ENCODE measurements around the gene ATE1.

The ATE1 gene

DNA sequence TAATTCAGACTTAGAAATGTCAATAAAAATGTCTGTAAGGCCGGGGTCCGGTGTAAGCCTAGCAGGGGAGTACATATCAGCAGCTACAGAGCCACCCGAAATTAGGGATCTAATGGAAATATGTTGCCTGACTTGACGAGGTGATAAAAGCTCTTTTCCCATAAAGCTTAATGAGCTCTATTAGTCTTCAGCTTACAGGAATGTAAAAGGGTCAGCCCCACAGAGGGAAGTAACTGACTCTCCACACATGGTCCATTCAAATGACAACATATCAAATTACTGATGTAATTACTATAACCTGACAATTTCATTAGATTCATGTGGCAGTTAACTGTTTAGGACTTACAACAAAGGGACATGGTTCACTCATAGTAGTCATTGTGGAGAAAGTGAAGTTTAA lies 62.3 kb downstream of the ATE1 start:
- no peak for DNase-seq (ENCODE audit: low read depth)

DNA sequence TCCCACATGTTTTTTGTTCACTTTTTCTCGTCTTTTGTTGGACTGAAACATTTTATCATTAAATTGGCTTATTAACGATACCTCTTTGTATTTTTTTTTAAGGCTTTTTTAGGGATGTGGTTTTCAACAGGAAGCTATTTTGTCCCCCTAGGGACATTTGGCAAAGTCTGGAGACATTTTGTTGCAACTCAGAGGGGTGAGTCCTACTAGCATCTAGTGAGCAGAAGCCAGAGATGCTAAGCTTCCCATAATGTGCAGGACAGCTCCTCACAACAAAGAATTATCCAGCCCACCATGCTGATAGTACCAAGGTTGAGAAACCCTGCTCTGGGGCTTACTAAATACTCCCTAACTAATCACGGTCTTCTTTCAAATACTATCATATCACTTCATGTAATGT lies 63.2 kb downstream of the ATE1 start:
- DNase-seq (ENCODE audit: low read depth): no peak

GRCh38 chr10:121864168-121864567 lies 63.7 kb downstream of the ATE1 start:
- no peak for DNase-seq (ENCODE audit: low read depth)

DNA sequence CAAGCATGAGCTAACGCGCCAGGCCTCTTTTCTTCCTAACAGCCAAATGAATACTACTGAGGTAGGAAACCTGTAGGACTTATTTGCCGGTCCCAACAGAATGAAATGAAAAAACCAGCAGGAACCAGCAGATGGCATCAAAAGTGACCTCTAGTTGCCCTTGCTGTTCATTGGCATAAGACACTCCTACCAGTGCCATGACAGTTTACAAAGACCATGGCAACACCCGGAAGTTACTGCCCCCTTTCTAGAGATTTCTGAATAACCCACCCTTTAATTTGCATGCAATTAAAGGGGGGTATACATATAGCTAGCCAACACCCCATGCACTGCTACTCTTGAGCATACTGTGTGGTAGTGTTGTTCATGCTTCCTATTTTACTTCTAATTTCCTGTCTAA lies 65.2 kb downstream of the ATE1 start:
- DNase-seq (ENCODE audit: low read depth): no peak

- DNase-seq (ENCODE audit: low read depth): no peak
Observed at GRCh38 chr10:121862042-121862441, 65.8 kb downstream of the ATE1 start.

- no peak for DNase-seq (ENCODE audit: low read depth)
Observed at GRCh38 chr10:121860810-121861209, 67.0 kb downstream of the ATE1 start.

DNA sequence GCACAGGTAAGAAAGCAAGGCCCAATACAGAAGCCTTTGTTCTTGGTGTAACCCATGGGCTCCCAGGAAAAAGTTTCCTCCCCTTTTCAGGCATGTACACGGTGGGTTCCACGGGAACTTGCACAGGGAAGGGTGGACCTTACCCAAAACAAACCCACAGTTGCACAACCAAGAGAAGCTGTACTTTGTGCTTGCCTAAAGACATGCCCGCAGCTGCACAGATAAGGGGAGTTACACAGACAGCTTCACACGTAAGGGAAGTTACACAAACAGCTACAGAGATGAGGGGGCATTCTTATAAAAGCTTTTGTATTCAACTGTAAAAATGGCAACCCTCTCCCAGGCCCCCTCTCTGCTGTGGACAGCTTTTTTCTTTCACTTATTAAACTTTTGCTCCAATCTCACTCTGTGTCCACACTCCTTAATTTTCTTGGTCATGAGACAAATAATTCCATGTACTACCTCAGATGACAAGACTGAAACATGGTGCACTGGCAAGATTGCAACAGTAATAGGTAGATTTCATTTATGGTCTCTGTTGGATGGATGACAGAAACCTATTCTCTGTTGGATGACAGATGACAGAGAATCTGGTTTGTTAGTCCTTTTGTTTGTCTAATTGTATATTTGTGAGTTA lies 72.9 kb downstream of the ATE1 start:
- no peak for DNase-seq (ENCODE audit: low read depth)

- DNase-seq (ENCODE audit: low read depth): no peak
Observed at GRCh38 chr10:121853950-121854349, 73.9 kb downstream of the ATE1 start.

- DNase-seq (ENCODE audit: low read depth): no peak
Observed at GRCh38 chr10:121851786-121852185, 76.0 kb downstream of the ATE1 start.

GRCh38 chr10:121848082-121848481 lies 79.7 kb downstream of the ATE1 start:
- no peak for DNase-seq (ENCODE audit: low read depth)

DNA sequence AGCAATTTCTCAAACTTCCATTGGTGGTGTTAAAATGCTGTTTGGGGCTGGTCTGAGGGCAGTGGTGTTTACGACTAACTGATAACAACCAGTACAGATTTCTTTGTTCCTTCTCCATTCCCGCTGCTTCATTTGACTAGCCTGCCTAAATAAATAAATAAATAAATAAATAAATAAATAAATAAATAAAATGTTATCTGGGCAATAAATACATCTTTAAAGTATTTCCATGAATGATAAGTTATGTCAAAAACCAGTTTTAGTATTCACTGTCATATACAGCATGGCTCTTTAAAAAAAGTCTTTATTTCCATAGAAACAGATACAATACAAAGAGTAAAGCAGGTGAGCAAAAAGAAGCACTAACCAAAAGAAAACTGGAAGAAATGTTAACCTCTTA lies 81.3 kb downstream of the ATE1 start:
- no peak for DNase-seq (ENCODE audit: low read depth)

GRCh38 chr10:121845044-121845784 lies 82.6 kb downstream of the ATE1 start:
- DNase-seq (ENCODE audit: low read depth): no peak

DNA sequence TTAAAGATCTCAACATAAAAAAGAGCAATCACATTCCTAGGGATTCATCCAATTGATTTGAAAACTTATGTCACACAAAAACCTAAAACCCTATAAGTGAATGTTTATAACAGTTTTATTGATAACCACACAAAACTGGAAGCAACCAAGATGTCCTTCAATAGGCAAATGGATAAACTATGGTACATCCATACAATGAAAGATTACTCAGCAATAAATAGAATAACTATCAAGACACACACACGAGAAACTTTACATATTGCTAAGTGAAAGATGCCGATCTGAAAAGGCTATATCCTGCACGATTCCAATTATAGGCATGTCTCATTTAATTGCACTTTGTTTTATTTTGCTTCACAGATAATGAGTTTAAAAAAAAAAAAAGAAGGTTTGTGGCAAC lies 83.3 kb downstream of the ATE1 start:
- DNase-seq (ENCODE audit: low read depth): no peak

- DNase-seq (ENCODE audit: low read depth): no peak
Observed at GRCh38 chr10:121843379-121843778, 84.5 kb downstream of the ATE1 start.

DNA sequence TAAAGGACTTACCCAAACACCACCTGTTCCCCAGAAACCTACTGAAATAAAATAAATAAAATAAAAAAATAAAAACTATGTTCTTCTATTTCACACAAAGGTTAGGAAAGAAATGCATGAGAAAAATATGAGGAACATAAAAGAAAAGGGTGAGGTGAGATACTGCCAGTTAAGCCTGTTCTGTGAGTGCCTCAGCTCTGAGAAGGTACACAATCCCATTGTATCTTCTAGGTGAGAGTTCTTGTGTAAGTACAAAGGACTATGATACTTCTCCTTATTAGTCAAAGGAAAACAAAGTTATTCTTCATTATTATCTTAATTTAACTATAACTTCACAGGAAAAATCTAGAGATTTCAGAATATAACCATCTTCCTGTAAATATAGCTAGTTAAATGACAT lies 86.0 kb downstream of the ATE1 start:
- no peak for DNase-seq (ENCODE audit: low read depth)

DNA sequence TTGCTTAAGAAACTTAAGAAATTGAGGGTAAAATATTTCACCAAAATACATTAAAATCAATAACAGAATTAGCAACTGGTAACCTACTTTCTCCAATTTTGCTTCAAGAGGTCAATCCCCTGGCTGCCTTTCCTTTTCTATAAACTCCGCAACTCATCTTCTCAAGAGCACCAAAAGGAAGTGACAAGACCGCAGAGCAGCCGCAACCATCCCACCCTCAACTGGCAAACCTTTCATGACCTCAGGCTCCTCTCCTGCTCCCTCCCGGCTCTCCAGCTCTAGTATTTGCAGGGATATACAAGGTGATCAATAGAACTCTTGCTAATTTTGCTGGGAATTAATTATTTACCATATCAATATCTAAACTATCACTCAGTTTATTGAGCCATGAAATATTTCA lies 88.9 kb downstream of the ATE1 start:
- no peak for DNase-seq (ENCODE audit: low read depth)

DNA sequence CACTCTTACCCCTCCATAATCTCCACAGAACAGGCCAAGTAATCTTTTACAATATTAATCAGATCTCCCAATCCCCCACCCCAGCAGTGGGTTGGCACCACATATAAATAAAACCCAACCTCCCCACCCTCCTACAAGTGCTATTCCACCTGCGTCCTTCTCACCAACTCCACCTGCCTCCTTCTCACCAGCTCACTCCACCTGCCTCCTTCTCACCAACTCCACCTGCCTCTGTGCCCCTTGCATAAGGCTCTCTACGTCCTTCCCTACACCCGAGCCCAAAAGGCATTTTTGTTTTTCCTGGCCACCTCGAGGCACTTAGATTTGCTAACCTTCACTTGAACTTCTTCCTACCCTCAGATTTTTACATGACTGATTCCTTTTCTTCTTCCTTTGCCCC lies 89.7 kb downstream of the ATE1 start:
- no peak for DNase-seq (ENCODE audit: low read depth)

GRCh38 chr10:121836171-121836570 lies 91.7 kb downstream of the ATE1 start:
- no peak for DNase-seq (ENCODE audit: low read depth)

DNA sequence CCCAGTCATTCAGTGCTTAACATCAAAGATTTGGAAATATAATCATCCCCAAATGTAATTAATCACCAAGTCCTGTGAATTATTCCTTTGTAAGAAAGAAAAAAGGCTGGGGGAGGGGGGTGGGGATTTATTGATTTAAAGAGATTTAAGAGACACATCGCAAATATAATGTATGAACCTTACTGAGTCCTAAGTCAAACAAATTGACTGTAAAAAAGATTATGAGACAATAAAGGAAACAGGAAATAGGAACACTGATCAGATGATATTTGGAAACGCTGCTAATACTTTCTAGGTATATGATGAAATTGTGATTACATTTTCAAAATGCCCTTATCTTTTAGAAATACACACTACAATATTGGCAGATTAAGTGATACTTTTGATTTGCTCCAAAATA lies 92.5 kb downstream of the ATE1 start:
- no peak for DNase-seq (ENCODE audit: low read depth)

DNA sequence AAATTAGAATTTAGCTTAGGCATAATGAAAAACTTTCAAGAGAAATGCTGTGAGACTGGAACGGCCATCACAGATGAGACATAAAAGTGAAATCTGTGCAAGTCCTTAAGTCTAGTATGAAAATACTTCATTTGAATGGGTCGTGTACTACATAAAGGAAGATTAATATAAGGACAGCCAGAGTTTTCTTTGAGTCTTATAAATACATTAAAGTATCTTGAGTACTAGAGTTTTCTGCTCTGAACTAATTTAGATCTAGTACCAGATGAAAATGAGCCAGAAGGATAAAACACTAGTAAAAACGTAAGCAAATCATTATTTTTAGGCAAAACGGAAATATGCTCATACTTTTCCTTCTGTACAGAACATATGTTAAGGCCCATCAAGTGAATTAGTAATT lies 93.1 kb downstream of the ATE1 start:
- no peak for DNase-seq (ENCODE audit: low read depth)

DNA sequence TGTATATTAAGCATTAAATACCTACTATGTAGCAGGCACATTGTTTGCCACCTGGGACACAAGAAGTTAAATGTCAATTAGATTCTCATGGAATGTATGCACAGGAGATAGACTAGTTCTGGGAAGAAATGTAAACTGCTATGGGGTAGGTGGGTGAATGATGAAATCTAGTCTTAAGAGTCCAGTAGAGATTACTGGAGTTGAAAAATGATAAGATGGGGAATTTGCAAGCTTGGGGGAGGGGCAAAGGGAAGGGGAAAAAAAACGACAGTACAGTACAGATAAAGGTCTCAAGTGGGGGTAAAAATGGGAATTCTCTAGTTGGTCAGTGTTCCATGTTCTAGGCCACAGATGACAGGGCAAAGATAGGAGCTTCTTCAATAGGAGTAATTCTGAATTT lies 94.4 kb downstream of the ATE1 start:
- DNase-seq (ENCODE audit: low read depth): no peak

DNA sequence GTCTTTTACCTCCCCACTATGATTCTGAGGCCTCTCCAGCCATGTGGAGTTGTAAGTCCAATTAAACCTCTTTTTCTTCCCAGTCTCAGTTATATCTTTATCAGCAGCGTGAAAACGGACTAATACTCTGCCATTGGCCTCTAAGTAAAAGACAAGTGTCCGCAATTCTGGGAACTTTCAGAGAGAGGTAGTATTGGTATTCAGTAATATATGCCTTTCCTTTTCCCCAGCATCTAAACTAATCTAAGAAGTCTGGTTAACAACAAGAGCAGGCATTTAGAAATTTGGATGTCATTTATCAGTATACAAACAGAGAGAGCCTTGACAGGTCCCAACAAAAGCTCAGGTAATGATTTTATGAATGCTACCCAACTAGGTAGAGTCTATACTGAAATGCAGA lies 95.2 kb downstream of the ATE1 start:
- DNase-seq (ENCODE audit: low read depth): no peak

- no peak for DNase-seq (ENCODE audit: low read depth)
Observed at GRCh38 chr10:121831777-121832176, 96.1 kb downstream of the ATE1 start.

GRCh38 chr10:121831237-121831636 lies 96.6 kb downstream of the ATE1 start:
- DNase-seq (ENCODE audit: low read depth): no peak

All from T-helper 22 cell (primary cell).